NCI-H1930 (cell line): ENCODE measurements around the gene GALNT13.

Source experiments
- DNase-seq, 2 experiments: peaks; one replicate each; lab custom pipeline; 2025; lab: John Stamatoyannopoulos, UW

The GALNT13 gene

GRCh38 chr2:154226931-154227330 is 355.2 kb downstream of the GALNT13 start:
- DNase-seq, result no peak

- no peak for DNase-seq
Observed at GRCh38 chr2:154228566-154229280, 357.0 kb downstream of the GALNT13 start.

- DNase-seq, result no peak
Observed at GRCh38 chr2:154229966-154230365, 358.2 kb downstream of the GALNT13 start.

GRCh38 chr2:154231021-154231420 is 359.3 kb downstream of the GALNT13 start:
- DNase-seq, result no peak

GRCh38 chr2:154233231-154233630 is 361.5 kb downstream of the GALNT13 start:
- DNase-seq, result no peak

GRCh38 chr2:154238252-154238651 is 366.5 kb downstream of the GALNT13 start:
- DNase-seq, result no peak

- no peak for DNase-seq
Observed at GRCh38 chr2:154240316-154240715, 368.6 kb downstream of the GALNT13 start.

- no peak for DNase-seq
Observed at GRCh38 chr2:154240921-154241379, 369.2 kb downstream of the GALNT13 start.

- DNase-seq, result no peak
Observed at GRCh38 chr2:154242687-154243086, 371.0 kb downstream of the GALNT13 start.

- DNase-seq, result no peak
Observed at GRCh38 chr2:154243685-154244084, 372.0 kb downstream of the GALNT13 start.

- no peak for DNase-seq
Observed at GRCh38 chr2:154244932-154245331, 373.2 kb downstream of the GALNT13 start.

- DNase-seq, result no peak
Observed at GRCh38 chr2:154247503-154247902, 375.8 kb downstream of the GALNT13 start.

GRCh38 chr2:154256136-154256535 is 384.4 kb downstream of the GALNT13 start:
- no peak for DNase-seq

GRCh38 chr2:154259030-154259429 is 387.3 kb downstream of the GALNT13 start:
- no peak for DNase-seq

- no peak for DNase-seq
Observed at GRCh38 chr2:154261473-154262027, 389.8 kb downstream of the GALNT13 start.

GRCh38 chr2:154263206-154263605 is 391.5 kb downstream of the GALNT13 start:
- DNase-seq, result no peak

GRCh38 chr2:154264024-154264423 is 392.3 kb downstream of the GALNT13 start:
- DNase-seq, result no peak

GRCh38 chr2:154267983-154268382 is 396.3 kb downstream of the GALNT13 start:
- no peak for DNase-seq

- no peak for DNase-seq
Observed at GRCh38 chr2:154280543-154280942, 408.8 kb downstream of the GALNT13 start.

- DNase-seq, result no peak
Observed at GRCh38 chr2:154289870-154290269, 418.1 kb downstream of the GALNT13 start.

- no peak for DNase-seq
Observed at GRCh38 chr2:154291511-154291910, 419.8 kb downstream of the GALNT13 start.

- DNase-seq, result no peak
Observed at GRCh38 chr2:154291927-154292326, 420.2 kb downstream of the GALNT13 start.

- no peak for DNase-seq
Observed at GRCh38 chr2:154293864-154294263, 422.1 kb downstream of the GALNT13 start.
